Uterus (tissue), 4 donors: ENCODE data around the gene OSTC. TPM values are rescaled to one million over a fixed set of nuclear protein-coding genes. Genes with fewer than 3 reads are reported as not detected.

Experiments
- DNase-seq, 2 donors: peaks; one replicate each; pipeline ENCODE4 v3.0.0-alpha.2; 2019 to 2020
- H3K27ac ChIP-seq, 2 donors: fragments of 200-600 bp; sonication (generic); 1 replicate in 1 of 2; 2 replicates in 1 of 2; pipeline ENCODE4 v1.5.1; 2016 to 2018
- H3K27me3 ChIP-seq, 2 donors: fragments of 200-600 bp; sonication (generic); one replicate each; pipeline ENCODE4 v1.5.1; 2018 to 2019; ENCODE audit warnings: control low read depth in 1 of 2
- H3K36me3 ChIP-seq, 2 donors: fragments of 200-600 bp; sonication (generic); one replicate each; pipeline ENCODE4 v1.5.1; 2019; ENCODE audit warnings: control low read depth in 1 of 2
- H3K4me1 ChIP-seq, 2 donors: fragments of 200-600 bp; sonication (generic); one replicate each; pipeline ENCODE4 v1.5.1; 2018 to 2019; ENCODE audit warnings: control low read depth in 1 of 2
- H3K4me3 ChIP-seq, 2 donors: fragments of 200-600 bp; sonication (generic); 1 replicate in 1 of 2; 2 replicates in 1 of 2; pipeline ENCODE4 v1.5.1; 2018 to 2019; ENCODE audit warnings: mild to moderate bottlenecking in 1 of 2
- H3K9me3 ChIP-seq, 2 donors: fragments of 200-600 bp; sonication (generic); one replicate each; pipeline ENCODE4 v1.5.1; 2019; ENCODE audit warnings: control low read depth in 1 of 2
- CTCF ChIP-seq, 4 experiments: fragments of 200-600 bp in 2 of 4; fragments of 450-650 bp in 2 of 4; sonication (generic) in 2 of 4; IDR thresholded peaks; one replicate each; pipeline ENCODE4 v1.5.1; 2016 to 2019; ENCODE audit warnings: antibody characterized with exemption in 4 of 4, mild to moderate bottlenecking in 2 of 4, moderate library complexity in 1 of 4
- POLR2A ChIP-seq, 2 donors: fragments of 450-650 bp; IDR thresholded peaks; one replicate each; pipeline ENCODE4 v1.6.1; 2016; ENCODE audit warnings: antibody characterized with exemption in 2 of 2, mild to moderate bottlenecking in 1 of 2, moderate library complexity in 1 of 2
- intact Hi-C: fragments of 100-400 bp; cut with DNase I; formaldehyde crosslinking; loops from one replicate; pipeline ENCODE4 v1.15.1; 2023; ENCODE audit warnings: low total_unique reads
- total RNA-seq, 4 donors: library from RNA; depleted of rRNA in 3 of 4; stranded (reverse); fragments of >200 nt in 3 of 4; gene quantifications; one replicate each; pipeline versions ENCODE4 v1.1.0 to v1.2.4, GENCODE V29; 2014 to 2023
- donor health status: DM: yes; HTN: yes; CAD: no.

OSTC gene
- total RNA-seq, 4 donors from 2014 or later: 61.2 to 916 (median 293) TPM

- TF ChIP-seq POLR2A (IDR thresholded peaks at IDR 0.05) (no peak), CTCF (IDR thresholded peaks at IDR 0.05) (no peak)
- intact Hi-C loops: no loop called here
- no peaks in the 10 kb centered on the region for H3K9me3 ChIP-seq
- H3K27ac ChIP-seq: no peak overlapping the region
- H3K27me3 ChIP-seq: no peaks in the 10 kb centered on the region
- H3K36me3 ChIP-seq: no peaks in the 10 kb centered on the region
- no peaks in the 10 kb centered on the region for H3K4me1 ChIP-seq
- no peak for DNase-seq
- H3K4me3 ChIP-seq: no peak overlapping the region
Measured at GRCh38 chr4:108626056-108626455, 24.3 kb upstream of the OSTC start.

GRCh38 chr4:108628411-108628810 is 22.0 kb upstream of the OSTC start:
- TF ChIP-seq CTCF (IDR thresholded peaks at IDR 0.05) (no peak), POLR2A (IDR thresholded peaks at IDR 0.05) (no peak)
- Histone ChIP-seq H3K9me3 (no peaks in the 10 kb centered on the region), H3K27me3 (no peaks in the 10 kb centered on the region), H3K36me3 (no peaks in the 10 kb centered on the region), H3K4me3 (no peak overlapping the region), H3K4me1 (no peaks in the 10 kb centered on the region), H3K27ac (no peak overlapping the region)
- no peak for DNase-seq
- intact Hi-C loops: no loop called here

GRCh38 chr4:108635070-108635655 is 15.2 kb upstream of the OSTC start:
- H3K27ac ChIP-seq: no peak overlapping the region
- TF ChIP-seq CTCF (IDR thresholded peaks at IDR 0.05) (no peak), POLR2A (IDR thresholded peaks at IDR 0.05) (no peak)

GRCh38 chr4:108636246-108636645 is 14.2 kb upstream of the OSTC start:
- Histone ChIP-seq H3K27ac (no peak overlapping the region), H3K9me3 (no peaks in the 10 kb centered on the region), H3K27me3 (no peaks in the 10 kb centered on the region), H3K36me3 (no peaks in the 10 kb centered on the region), H3K4me3 (no peak overlapping the region), H3K4me1 (no peaks in the 10 kb centered on the region)
- DNase-seq: no peak
- intact Hi-C loops: no loop called here
- TF ChIP-seq POLR2A (IDR thresholded peaks at IDR 0.05): no peak
- TF ChIP-seq CTCF (IDR thresholded peaks at IDR 0.05): no peak

More at GRCh38 chr4:108635070-108635655, 15.2 kb upstream of the OSTC start:
- no peaks in the 10 kb centered on the region for H3K27me3 ChIP-seq
- no peaks in the 10 kb centered on the region for H3K9me3 ChIP-seq
- H3K4me3 ChIP-seq: no peak overlapping the region
- DNase-seq: no peak
- intact Hi-C loops: no loop called here
- H3K36me3 ChIP-seq: no peaks in the 10 kb centered on the region
- H3K4me1 ChIP-seq: no peaks in the 10 kb centered on the region

- H3K27me3 ChIP-seq: no peaks in the 10 kb centered on the region
- H3K27ac ChIP-seq: no peak overlapping the region
- no peak for TF ChIP-seq CTCF (IDR thresholded peaks at IDR 0.05)
- no peaks in the 10 kb centered on the region for H3K36me3 ChIP-seq
- H3K4me1 ChIP-seq: no peaks in the 10 kb centered on the region
- H3K9me3 ChIP-seq: no peaks in the 10 kb centered on the region
- no peak for DNase-seq
- intact Hi-C loops: no loop called here
- H3K4me3 ChIP-seq: no peak overlapping the region
Measured at GRCh38 chr4:108637856-108638255, 12.5 kb upstream of the OSTC start.
